A549 (cell line): ENCODE results near the gene MOB3C. TPM values are rescaled to one million over a fixed set of nuclear protein-coding genes. Genes with fewer than 3 reads are reported as not detected.

Experiments used
- ATAC-seq, 2 experiments: fragments of 200-7000 bp in 1 of 2; fragments of >200 bp in 1 of 2; cut with Nextera tagmentation in 1 of 2; cut with Tn5 transposase in 1 of 2; 3 replicates each; pipeline versions ENCODE4 v1.8.0 to v1.9.1; 2018 to 2020; ENCODE audit warnings: mild to moderate bottlenecking in 1 of 2, moderate library complexity in 1 of 2
- CTCF ChIA-PET: fragments of 300-600 bp; sonication (Branson Sonifier 250); formaldehyde crosslinking; extraction: SDS; loops from one replicate; lab custom pipeline; 2021; ENCODE audit warnings: antibody characterized with exemption, inconsistent platforms; lab: Yijun Ruan, JAX
- POLR2A ChIA-PET: fragments of 350-600 bp; formaldehyde crosslinking; extraction: SDS; loops from one replicate; lab custom pipeline; 2021; ENCODE audit warnings: antibody characterized with exemption, inconsistent platforms; lab: Yijun Ruan, JAX
- DNase-seq, 2 experiments: peaks; one replicate each; pipeline versions ENCODE4 v3.0.0 to v3.0.0-alpha.2; 2011 to 2016; ENCODE audit warnings: low read depth in 1 of 2, low spot score in 1 of 2
- FAIRE-seq: peaks from 2 replicates; lab custom pipeline; 2011; peaks lifted over from hg19 to GRCh38; lab: Jason Lieb, UNC
- H3K27ac ChIP-seq, 2 experiments: fragments of >200 bp; sonication (Bioruptor Twin); formaldehyde crosslinking; 3 replicates each; pipeline ENCODE4 v1.5.1; 2016 to 2017
- H3K4me1 ChIP-seq: fragments of >200 bp; sonication (Bioruptor Twin); formaldehyde crosslinking; 3 replicates; pipeline ENCODE4 v1.6.1; 2016
- H3K4me2 ChIP-seq: fragments of >200 bp; sonication (Bioruptor Twin); formaldehyde crosslinking; 3 replicates; pipeline ENCODE4 v1.6.1; 2016
- H3K4me3 ChIP-seq: fragments of >200 bp; sonication (Bioruptor Twin); formaldehyde crosslinking; 3 replicates; pipeline ENCODE4 v1.5.1; 2016
- H3K9me3 ChIP-seq: fragments of >200 bp; sonication (Bioruptor Twin); formaldehyde crosslinking; 3 replicates; pipeline ENCODE4 v1.6.1; 2016
- CHD4 ChIP-seq: fragments of 200-600 bp; sonication (generic); IDR thresholded peaks from 2 replicates; pipeline ENCODE4 v1.6.1; 2016; ENCODE audit warnings: antibody characterized with exemption, mild to moderate bottlenecking, borderline replicate concordance
- ESRRA ChIP-seq: fragments of 150-350 bp; IDR thresholded peaks from 2 replicates; pipeline ENCODE4 v1.6.1; 2014; ENCODE audit warnings: mild to moderate bottlenecking, low read length, borderline replicate concordance
- FOSB ChIP-seq: fragments of 250-450 bp; sonication (Bioruptor Pico); IDR thresholded peaks from 2 replicates; pipeline ENCODE4 v1.5.0; 2020; ENCODE audit warnings: mild to moderate bottlenecking, moderate library complexity
- FOSL2 ChIP-seq, 2 experiments: fragments of 450-650 bp in 1 of 2; fragments of >200 bp in 1 of 2; sonication (Bioruptor Twin) in 1 of 2; formaldehyde crosslinking; IDR thresholded peaks; 2 replicates each; pipeline versions ENCODE4 v1.5.0 to v1.6.1; 2016 to 2020; ENCODE audit warnings: mild to moderate bottlenecking in 1 of 2, moderate library complexity in 1 of 2
- FOXS1 ChIP-seq: fragments of 250-450 bp; sonication (Bioruptor Pico); IDR thresholded peaks from 2 replicates; pipeline ENCODE4 v1.5.0; 2020; ENCODE audit warnings: mild to moderate bottlenecking, moderate library complexity
- HDAC2 ChIP-seq: fragments of 200-600 bp; sonication (generic); IDR thresholded peaks from 2 replicates; pipeline ENCODE4 v1.6.1; 2016
- JUNB ChIP-seq: fragments of >200 bp; sonication (Bioruptor Twin); formaldehyde crosslinking; IDR thresholded peaks from 2 replicates; pipeline ENCODE4 v1.6.1; 2016
- KDM1A ChIP-seq: fragments of 200-600 bp; sonication (generic); IDR thresholded peaks from 2 replicates; pipeline ENCODE4 v1.6.1; 2016; ENCODE audit warnings: low read depth, mild to moderate bottlenecking
- KDM5A ChIP-seq: fragments of 200-600 bp; sonication (generic); IDR thresholded peaks from 2 replicates; pipeline ENCODE4 v1.6.1; 2016; ENCODE audit warnings: antibody characterized with exemption, mild to moderate bottlenecking
- MAFK ChIP-seq: fragments of 450-650 bp; IDR thresholded peaks from 2 replicates; pipeline ENCODE4 v1.6.1; 2014; ENCODE audit not compliant: partially characterized antibody
- MYC ChIP-seq: IDR thresholded peaks from 2 replicates; pipeline ENCODE4 v1.6.1; 2012; ENCODE audit warnings: mild to moderate bottlenecking, inconsistent platforms, low read length, improper control_type of control experiment, borderline replicate concordance
- PHF8 ChIP-seq: fragments of 200-600 bp; sonication (generic); IDR thresholded peaks from 2 replicates; pipeline ENCODE4 v1.6.1; 2016; ENCODE audit warnings: low read depth, mild to moderate bottlenecking, antibody characterized with exemption, moderate library complexity, borderline replicate concordance
- POLR2A ChIP-seq: IDR thresholded peaks from 2 replicates; pipeline ENCODE4 v1.6.1; 2012; ENCODE audit warnings: mild to moderate bottlenecking, low read length
- POLR2AphosphoS2 ChIP-seq: conservative IDR thresholded peaks from 2 replicates; pipeline ENCODE4 v1.6.1; 2012; ENCODE audit warnings: low read length, improper control_type of control experiment, inconsistent platforms
- RARB ChIP-seq: fragments of 250-450 bp; sonication (Bioruptor Pico); IDR thresholded peaks from 2 replicates; pipeline ENCODE4 v1.8.0; 2021; ENCODE audit warnings: mild to moderate bottlenecking, moderate library complexity
- RCOR1 ChIP-seq: fragments of 150-350 bp; IDR thresholded peaks from 2 replicates; pipeline ENCODE4 v1.6.1; 2014; ENCODE audit warnings: antibody characterized with exemption, low read length, low read depth
- RNF2 ChIP-seq: fragments of 200-600 bp; sonication (generic); IDR thresholded peaks from 2 replicates; pipeline ENCODE4 v1.6.1; 2016; ENCODE audit warnings: low read depth, mild to moderate bottlenecking, antibody characterized with exemption, moderate library complexity, borderline replicate concordance
- SMC3 ChIP-seq: fragments of >200 bp; sonication (Bioruptor Twin); formaldehyde crosslinking; IDR thresholded peaks from 3 replicates; pipeline ENCODE4 v1.6.1; 2018; ENCODE audit warnings: inconsistent platforms
- SREBF2 ChIP-seq: fragments of 450-650 bp; IDR thresholded peaks from 2 replicates; pipeline ENCODE4 v1.6.1; 2014; ENCODE audit warnings: mild to moderate bottlenecking, moderate library complexity
- TFCP2L1 ChIP-seq: fragments of 250-450 bp; sonication (Bioruptor Pico); IDR thresholded peaks from 2 replicates; pipeline ENCODE4 v1.5.0; 2021; ENCODE audit warnings: mild to moderate bottlenecking
- ZC3H11A ChIP-seq: fragments of 450-650 bp; IDR thresholded peaks from 2 replicates; pipeline ENCODE4 v1.6.1; 2014; ENCODE audit warnings: antibody characterized with exemption, mild to moderate bottlenecking
- ZNF302 ChIP-seq: fragments of 250-450 bp; sonication (Bioruptor Pico); IDR thresholded peaks from 2 replicates; pipeline ENCODE4 v1.9.0; 2021; ENCODE audit warnings: inconsistent platforms, mild to moderate bottlenecking, moderate library complexity
- ZSCAN20 ChIP-seq: fragments of 250-450 bp; sonication (Bioruptor Pico); IDR thresholded peaks from 2 replicates; pipeline ENCODE4 v1.8.0; 2022; ENCODE audit warnings: mild to moderate bottlenecking, moderate library complexity
- WGBS: methylation state at CpG from one replicate; pipeline ENCODE4 v1.1.6; 2017; ENCODE audit errors: missing lambda C conversion rate; 5-methylcytosine and 5-hydroxymethylcytosine counted together
- polyA plus RNA-seq, 4 experiments: library from polyadenylated mRNA; depleted of rRNA in 3 of 4; stranded (reverse); fragments of >200 nt; fragmentation: RNase III in 1 of 4; extraction: RNeasy Plus Mini Kit Qiagen cat#74134 plus additional on column Dnase treatment in 1 of 4; gene quantifications; 2 replicates in 3 of 4; 3 replicates in 1 of 4; pipeline ENCODE4 v1.2.3, GENCODE V29; 2011 to 2017
- TF ChIP-seq, protein P1 (sequence below): IDR thresholded peaks from 2 replicates; pipeline ENCODE4 v1.6.1; 2012
- TF ChIP-seq, protein P2 (sequence below): fragments of 250-450 bp; sonication (Bioruptor Pico); IDR thresholded peaks from 2 replicates; pipeline ENCODE4 v1.5.0; 2020; ENCODE audit warnings: low read depth, mild to moderate bottlenecking, moderate library complexity
- TF ChIP-seq, protein P3 (sequence below): fragments of 250-450 bp; sonication (Bioruptor Pico); IDR thresholded peaks from 2 replicates; pipeline ENCODE4 v1.5.0; 2021; ENCODE audit warnings: mild to moderate bottlenecking, moderate library complexity, borderline replicate concordance
- TF ChIP-seq, protein P4 (sequence below): IDR thresholded peaks from 2 replicates; pipeline ENCODE4 v1.6.1; 2012; ENCODE audit warnings: low read depth, borderline replicate concordance
- TF ChIP-seq, protein P5 (sequence below): fragments of 200-600 bp; sonication (generic); IDR thresholded peaks from 2 replicates; pipeline ENCODE4 v1.6.1; 2016; ENCODE audit warnings: antibody characterized with exemption, mild to moderate bottlenecking, moderate library complexity

MOB3C gene
- polyA plus RNA-seq, 2 of the 4 experiments (the other 2 are of a cell fraction): 2.6 to 2.7 TPM

DNA sequence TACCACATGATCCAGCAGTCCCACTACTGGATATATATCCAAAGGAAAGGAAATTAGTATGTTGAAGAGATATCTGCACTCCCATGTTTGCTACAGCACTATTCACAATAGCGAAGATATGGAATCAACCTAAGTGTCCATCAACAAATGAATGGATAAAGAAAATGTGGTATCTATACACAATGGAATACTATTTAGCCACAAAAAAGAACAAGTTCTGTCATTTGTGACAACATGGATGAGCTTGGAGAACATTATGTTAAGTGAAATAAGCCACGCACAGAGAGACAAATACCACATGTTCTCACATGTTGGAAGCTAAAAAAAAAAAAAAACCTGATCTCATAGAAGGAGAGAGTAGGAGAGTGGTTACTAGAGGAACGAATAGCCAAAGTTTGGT, 33.9 kb upstream of the MOB3C start:
- no peak for TF ChIP-seq ZC3H11A
- no peak for TF ChIP-seq ZSCAN20
- TF ChIP-seq MAFK: no peak
- TF ChIP-seq TFCP2L1 (CRISPR knock-in tag): no peak
- TF ChIP-seq, protein P1, sequence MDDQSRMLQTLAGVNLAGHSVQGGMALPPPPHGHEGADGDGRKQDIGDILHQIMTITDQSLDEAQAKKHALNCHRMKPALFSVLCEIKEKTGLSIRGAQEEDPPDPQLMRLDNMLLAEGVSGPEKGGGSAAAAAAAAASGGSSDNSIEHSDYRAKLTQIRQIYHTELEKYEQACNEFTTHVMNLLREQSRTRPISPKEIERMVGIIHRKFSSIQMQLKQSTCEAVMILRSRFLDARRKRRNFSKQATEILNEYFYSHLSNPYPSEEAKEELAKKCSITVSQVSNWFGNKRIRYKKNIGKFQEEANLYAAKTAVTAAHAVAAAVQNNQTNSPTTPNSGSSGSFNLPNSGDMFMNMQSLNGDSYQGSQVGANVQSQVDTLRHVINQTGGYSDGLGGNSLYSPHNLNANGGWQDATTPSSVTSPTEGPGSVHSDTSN: no peak
- no peak for TF ChIP-seq KDM5A
- TF ChIP-seq POLR2A: no peak
- no peak for TF ChIP-seq ESRRA
- no peak for TF ChIP-seq SMC3
- TF ChIP-seq PHF8: no peak
- no peak for TF ChIP-seq KDM1A
- TF ChIP-seq FOXS1: no peak
- no peak for TF ChIP-seq HDAC2
- TF ChIP-seq FOSB: no peak
- no peak for TF ChIP-seq FOSL2 (IDR thresholded peaks at IDR 0.05)
- no peak for TF ChIP-seq FOSL2 (CRISPR knock-in tag; IDR thresholded peaks at IDR 0.05)
- no peak for TF ChIP-seq SREBF2
- TF ChIP-seq RARB (CRISPR knock-in tag): no peak
- TF ChIP-seq, protein P2, sequence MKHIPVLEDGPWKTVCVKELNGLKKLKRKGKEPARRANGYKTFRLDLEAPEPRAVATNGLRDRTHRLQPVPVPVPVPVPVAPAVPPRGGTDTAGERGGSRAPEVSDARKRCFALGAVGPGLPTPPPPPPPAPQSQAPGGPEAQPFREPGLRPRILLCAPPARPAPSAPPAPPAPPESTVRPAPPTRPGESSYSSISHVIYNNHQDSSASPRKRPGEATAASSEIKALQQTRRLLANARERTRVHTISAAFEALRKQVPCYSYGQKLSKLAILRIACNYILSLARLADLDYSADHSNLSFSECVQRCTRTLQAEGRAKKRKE (CRISPR knock-in tag): no peak
- Histone ChIP-seq H3K9me3 (peaks cover 9% of the 10 kb centered on the region), H3K4me2 (no peak overlapping the region), H3K4me3 (no peak overlapping the region), H3K4me1 (peaks cover 15% of the 10 kb centered on the region; the same call in 2 of the 3 replicates), H3K27ac (no peak overlapping the region)
- 89% methylated on average over 3 of the region's 3 CpGs for WGBS
- FAIRE-seq (no peak), DNase-seq (no peak), ATAC-seq (no peak)
- POLR2A ChIA-PET: no interaction called here
- CTCF ChIA-PET: interaction anchor here (0.6 kb wide), 1 partner anchor 719 kb away, joined by 3 read pairs; no protein-coding TSS in a partner anchor

DNA sequence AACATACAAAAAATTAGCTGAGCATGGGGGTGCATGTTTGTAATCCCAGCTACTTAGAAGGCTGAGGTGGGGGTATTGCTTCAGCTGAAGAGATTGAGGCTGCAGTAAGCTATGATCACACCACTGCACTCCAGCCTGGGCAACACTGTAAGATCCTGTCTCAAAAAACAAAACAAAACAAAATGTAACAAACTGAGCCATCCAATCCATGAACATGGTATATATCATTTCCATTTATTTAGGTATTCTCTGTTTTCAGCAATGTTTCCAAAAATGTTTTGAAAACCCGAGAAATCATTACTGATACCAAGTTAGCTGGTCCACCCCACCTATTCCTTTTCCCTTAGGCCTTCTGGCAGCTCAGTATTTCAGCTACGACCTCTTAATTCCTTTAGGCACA, 33.2 kb upstream of the MOB3C start:
- ATAC-seq: no peak
- no peak for FAIRE-seq
- no peak overlapping the region for H3K27ac ChIP-seq
- no peak overlapping the region for H3K4me2 ChIP-seq
- DNase-seq: no peak
- TF ChIP-seq JUNB (no peak), RCOR1 (no peak), CHD4 (no peak), HDAC2 (no peak), ZNF302 (no peak), MYC (no peak), RNF2 (no peak), POLR2A (no peak), POLR2AphosphoS2 (no peak)
- TF ChIP-seq, protein P3, sequence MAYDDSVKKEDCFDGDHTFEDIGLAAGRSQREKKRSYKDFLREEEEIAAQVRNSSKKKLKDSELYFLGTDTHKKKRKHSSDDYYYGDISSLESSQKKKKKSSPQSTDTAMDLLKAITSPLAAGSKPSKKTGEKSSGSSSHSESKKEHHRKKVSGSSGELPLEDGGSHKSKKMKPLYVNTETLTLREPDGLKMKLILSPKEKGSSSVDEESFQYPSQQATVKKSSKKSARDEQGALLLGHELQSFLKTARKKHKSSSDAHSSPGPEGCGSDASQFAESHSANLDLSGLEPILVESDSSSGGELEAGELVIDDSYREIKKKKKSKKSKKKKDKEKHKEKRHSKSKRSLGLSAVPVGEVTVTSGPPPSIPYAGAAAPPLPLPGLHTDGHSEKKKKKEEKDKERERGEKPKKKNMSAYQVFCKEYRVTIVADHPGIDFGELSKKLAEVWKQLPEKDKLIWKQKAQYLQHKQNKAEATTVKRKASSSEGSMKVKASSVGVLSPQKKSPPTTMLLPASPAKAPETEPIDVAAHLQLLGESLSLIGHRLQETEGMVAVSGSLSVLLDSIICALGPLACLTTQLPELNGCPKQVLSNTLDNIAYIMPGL: no peak
- TF ChIP-seq, protein P4, sequence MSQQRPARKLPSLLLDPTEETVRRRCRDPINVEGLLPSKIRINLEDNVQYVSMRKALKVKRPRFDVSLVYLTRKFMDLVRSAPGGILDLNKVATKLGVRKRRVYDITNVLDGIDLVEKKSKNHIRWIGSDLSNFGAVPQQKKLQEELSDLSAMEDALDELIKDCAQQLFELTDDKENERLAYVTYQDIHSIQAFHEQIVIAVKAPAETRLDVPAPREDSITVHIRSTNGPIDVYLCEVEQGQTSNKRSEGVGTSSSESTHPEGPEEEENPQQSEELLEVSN: no peak
- TF ChIP-seq, protein P5, sequence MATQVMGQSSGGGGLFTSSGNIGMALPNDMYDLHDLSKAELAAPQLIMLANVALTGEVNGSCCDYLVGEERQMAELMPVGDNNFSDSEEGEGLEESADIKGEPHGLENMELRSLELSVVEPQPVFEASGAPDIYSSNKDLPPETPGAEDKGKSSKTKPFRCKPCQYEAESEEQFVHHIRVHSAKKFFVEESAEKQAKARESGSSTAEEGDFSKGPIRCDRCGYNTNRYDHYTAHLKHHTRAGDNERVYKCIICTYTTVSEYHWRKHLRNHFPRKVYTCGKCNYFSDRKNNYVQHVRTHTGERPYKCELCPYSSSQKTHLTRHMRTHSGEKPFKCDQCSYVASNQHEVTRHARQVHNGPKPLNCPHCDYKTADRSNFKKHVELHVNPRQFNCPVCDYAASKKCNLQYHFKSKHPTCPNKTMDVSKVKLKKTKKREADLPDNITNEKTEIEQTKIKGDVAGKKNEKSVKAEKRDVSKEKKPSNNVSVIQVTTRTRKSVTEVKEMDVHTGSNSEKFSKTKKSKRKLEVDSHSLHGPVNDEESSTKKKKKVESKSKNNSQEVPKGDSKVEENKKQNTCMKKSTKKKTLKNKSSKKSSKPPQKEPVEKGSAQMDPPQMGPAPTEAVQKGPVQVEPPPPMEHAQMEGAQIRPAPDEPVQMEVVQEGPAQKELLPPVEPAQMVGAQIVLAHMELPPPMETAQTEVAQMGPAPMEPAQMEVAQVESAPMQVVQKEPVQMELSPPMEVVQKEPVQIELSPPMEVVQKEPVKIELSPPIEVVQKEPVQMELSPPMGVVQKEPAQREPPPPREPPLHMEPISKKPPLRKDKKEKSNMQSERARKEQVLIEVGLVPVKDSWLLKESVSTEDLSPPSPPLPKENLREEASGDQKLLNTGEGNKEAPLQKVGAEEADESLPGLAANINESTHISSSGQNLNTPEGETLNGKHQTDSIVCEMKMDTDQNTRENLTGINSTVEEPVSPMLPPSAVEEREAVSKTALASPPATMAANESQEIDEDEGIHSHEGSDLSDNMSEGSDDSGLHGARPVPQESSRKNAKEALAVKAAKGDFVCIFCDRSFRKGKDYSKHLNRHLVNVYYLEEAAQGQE: no peak
- TF ChIP-seq, protein P1: no peak
- POLR2A ChIA-PET: no interaction called here
- H3K4me1 ChIP-seq: peaks cover 15% of the 10 kb centered on the region; the same call in 2 of the 3 replicates
- peaks cover 9% of the 10 kb centered on the region for H3K9me3 ChIP-seq
- no peak overlapping the region for H3K4me3 ChIP-seq
- 88% methylated on average over 2 of the region's 2 CpGs for WGBS
- CTCF ChIA-PET: no interaction called here
